SKM-1 treated with dmso at 0.1 percent for 144 hours (cell line): Measurements from ENCODE around the gene ATG4D.

Experiments used
- DNase-seq: peaks from one replicate; lab custom pipeline; 2025; ENCODE audit not compliant: unreplicated experiment; lab: John Stamatoyannopoulos, UW

Gene ATG4D

GRCh38 chr19:10574462-10574861 lies 30.8 kb downstream of the ATG4D start:
- no peak for DNase-seq

GRCh38 chr19:10575011-10575716 lies 31.5 kb downstream of the ATG4D start:
- no peak for DNase-seq

GRCh38 chr19:10577951-10578350 lies 34.2 kb downstream of the ATG4D start:
- DNase-seq: no peak

- DNase-seq: peak; percentile 92
Observed at GRCh38 chr19:10580979-10581631, 37.4 kb downstream of the ATG4D start.

GRCh38 chr19:10582091-10582490 lies 38.4 kb downstream of the ATG4D start:
- no peak for DNase-seq

- DNase-seq: no peak
Observed at GRCh38 chr19:10583036-10583776, 39.5 kb downstream of the ATG4D start.

GRCh38 chr19:10586396-10586795 lies 42.7 kb downstream of the ATG4D start:
- DNase-seq: no peak

GRCh38 chr19:10587022-10587838 lies 43.5 kb downstream of the ATG4D start, which contains the start of gene AP1M2:
Gene AP1M2 (minus strand): TSS chr19:10587312. CDS start chr19:10587231, 81 bp downstream.
- no peak for DNase-seq

GRCh38 chr19:10587839-10588150 lies 44.1 kb downstream of the ATG4D start:
- no peak for DNase-seq

GRCh38 chr19:10593148-10593547 lies 49.4 kb downstream of the ATG4D start:
- no peak for DNase-seq

GRCh38 chr19:10593820-10594637 lies 50.3 kb downstream of the ATG4D start:
- no peak for DNase-seq

- DNase-seq: no peak
Observed at GRCh38 chr19:10600149-10600548, 56.4 kb downstream of the ATG4D start.

GRCh38 chr19:10601999-10602329 lies 58.3 kb downstream of the ATG4D start:
- no peak for DNase-seq

- peak; percentile 53 for DNase-seq
Observed at GRCh38 chr19:10602330-10603083, 58.8 kb downstream of the ATG4D start.
